Hepatocyte (in vitro differentiated cells): ENCODE measurements around the gene DDN. TPM values are rescaled to one million over a fixed set of nuclear protein-coding genes. Genes with fewer than 3 reads are reported as not detected.

Source experiments
- DNase-seq: peaks from one replicate; pipeline ENCODE4 v3.0.0-alpha.2; 2016; ENCODE audit warnings: low spot score
- H2AFZ ChIP-seq: fragments of 200-600 bp; sonication (generic); 2 replicates; pipeline ENCODE4 v1.6.0; 2016; ENCODE audit warnings: antibody characterized with exemption, mild to moderate bottlenecking
- H3K27ac ChIP-seq: fragments of 200-600 bp; sonication (generic); 2 replicates; pipeline ENCODE4 v1.5.1; 2016; ENCODE audit warnings: mild to moderate bottlenecking
- H3K27me3 ChIP-seq: fragments of 200-600 bp; sonication (generic); 2 replicates; pipeline ENCODE4 v1.6.1; 2016
- H3K36me3 ChIP-seq: fragments of 200-600 bp; sonication (generic); replicated peaks from 2 replicates; pipeline ENCODE4 v1.5.1; 2016; ENCODE audit warnings: low read depth; ENCODE audit not compliant: insufficient read depth
- H3K4me1 ChIP-seq: fragments of 200-600 bp; sonication (generic); 2 replicates; pipeline ENCODE4 v1.5.1; 2016; ENCODE audit warnings: mild to moderate bottlenecking, moderate library complexity; ENCODE audit not compliant: insufficient read depth
- H3K4me2 ChIP-seq: fragments of 200-600 bp; sonication (generic); 2 replicates; pipeline ENCODE4 v1.6.0; 2016
- H3K4me3 ChIP-seq: fragments of 200-600 bp; sonication (generic); 2 replicates; pipeline ENCODE4 v1.5.1; 2016; ENCODE audit warnings: mild to moderate bottlenecking
- H3K79me2 ChIP-seq: fragments of 200-600 bp; sonication (generic); 2 replicates; pipeline ENCODE4 v1.6.0; 2017; ENCODE audit warnings: mild to moderate bottlenecking
- H3K9me2 ChIP-seq: fragments of 200-600 bp; sonication (generic); replicated peaks from 2 replicates; pipeline ENCODE4 v1.6.0; 2017; ENCODE audit warnings: mild to moderate bottlenecking; ENCODE audit not compliant: insufficient read depth
- H3K9me3 ChIP-seq: fragments of 200-600 bp; sonication (generic); 2 replicates; pipeline ENCODE4 v1.5.1; 2016; ENCODE audit warnings: low read depth, mild to moderate bottlenecking
- H4K20me1 ChIP-seq: fragments of 200-600 bp; sonication (generic); 2 replicates; pipeline ENCODE4 v1.6.0; 2016; ENCODE audit warnings: mild to moderate bottlenecking; ENCODE audit not compliant: insufficient read depth, poor library complexity, severe bottlenecking
- CTCF ChIP-seq: fragments of 200-600 bp; sonication (generic); IDR thresholded peaks from 2 replicates; pipeline ENCODE4 v1.5.1; 2016; ENCODE audit warnings: antibody characterized with exemption, mild to moderate bottlenecking; ENCODE audit not compliant: poor library complexity
- EZH2 ChIP-seq: fragments of 200-600 bp; sonication (generic); IDR thresholded peaks from 2 replicates; pipeline ENCODE4 v1.6.1; 2016; ENCODE audit warnings: antibody characterized with exemption, mild to moderate bottlenecking, borderline replicate concordance
- EZH2phosphoT487 ChIP-seq: fragments of 200-600 bp; sonication (generic); IDR thresholded peaks from one replicate; pipeline ENCODE4 v1.6.1; 2018; ENCODE audit warnings: antibody characterized with exemption, mild to moderate bottlenecking, low read depth, moderate library complexity; ENCODE audit not compliant: unreplicated experiment, severe bottlenecking
- WGBS: methylation state at CpG from one replicate; pipeline ENCODE4 v1.1.6; 2016; ENCODE audit warnings: low lambda C conversion rate; ENCODE audit errors: missing lambda C conversion rate; 5-methylcytosine and 5-hydroxymethylcytosine counted together
- polyA plus RNA-seq: library from polyadenylated mRNA; unstranded; fragments of >200 nt; fragmentation: Nextera tagmentation; extraction: Ambion mirVana; gene quantifications from 2 replicates; pipeline ENCODE4 v1.2.1, GENCODE V29; 2016
- total RNA-seq: library from RNA; depleted of rRNA; stranded (reverse); fragments of >200 nt; gene quantifications from 2 replicates; pipeline ENCODE4 v1.2.3, GENCODE V29; 2014

The DDN gene
- total and polyA plus RNA-seq, 2 experiments from 2014 or later = 0.10 TPM; not detected in 1

- Histone ChIP-seq H3K36me3 (no peaks in the 10 kb centered on the region), H3K9me2 (no peaks in the 10 kb centered on the region), H3K27ac (peak overlapping the region; percentile 98), H2AFZ (peak overlapping the region; percentile 63), H3K4me3 (peak overlapping the region; percentile 47), H3K9me3 (no peaks in the 10 kb centered on the region), H3K27me3 (no peaks in the 10 kb centered on the region), H3K79me2 (peaks cover 20% of the 10 kb centered on the region), H3K4me2 (peak overlapping the region; percentile 87), H4K20me1 (no peaks in the 10 kb centered on the region), H3K4me1 (peaks cover 16% of the 10 kb centered on the region)
- TF ChIP-seq EZH2phosphoT487 (no peak), EZH2 (no peak), CTCF (no peak)
- peak; percentile 52 for DNase-seq
- 10% methylated on average over 8 of the region's 8 CpGs for WGBS
Observed at GRCh38 chr12:49017891-49018260, 18.7 kb upstream of the DDN start.

GRCh38 chr12:49015196-49015595 is 16.0 kb upstream of the DDN start:
- TF ChIP-seq EZH2 = no peak
- TF ChIP-seq CTCF = no peak
- no peak for TF ChIP-seq EZH2phosphoT487
- H3K27me3 ChIP-seq = no peaks in the 10 kb centered on the region
- no peak overlapping the region for H2AFZ ChIP-seq
- no peak overlapping the region for H3K4me3 ChIP-seq
- no peaks in the 10 kb centered on the region for H3K9me2 ChIP-seq
- no peak for DNase-seq
- peaks cover 16% of the 10 kb centered on the region for H3K4me1 ChIP-seq
- no peaks in the 10 kb centered on the region for H3K9me3 ChIP-seq
- H4K20me1 ChIP-seq = no peaks in the 10 kb centered on the region
- no peaks in the 10 kb centered on the region for H3K36me3 ChIP-seq
- 88% methylated on average over 1 of the region's 1 CpG for WGBS
- H3K27ac ChIP-seq = no peak overlapping the region
- H3K4me2 ChIP-seq = no peak overlapping the region
- peaks cover 20% of the 10 kb centered on the region for H3K79me2 ChIP-seq

- no peaks in the 10 kb centered on the region for H3K9me2 ChIP-seq
Observed at GRCh38 chr12:49014547-49014946, 15.4 kb upstream of the DDN start.

More at GRCh38 chr12:49014547-49014946, 15.4 kb upstream of the DDN start:
- H4K20me1 ChIP-seq = no peaks in the 10 kb centered on the region
- TF ChIP-seq CTCF (peak; percentile 12), EZH2phosphoT487 (no peak)
- H3K4me3 ChIP-seq = no peak overlapping the region
- H3K4me2 ChIP-seq = no peak overlapping the region
- H3K27me3 ChIP-seq = no peaks in the 10 kb centered on the region
- no peak for DNase-seq
- H2AFZ ChIP-seq = no peak overlapping the region
- 62% methylated on average over 1 of the region's 1 CpG for WGBS
- H3K4me1 ChIP-seq = peaks cover 13% of the 10 kb centered on the region
- no peaks in the 10 kb centered on the region for H3K36me3 ChIP-seq
- H3K9me3 ChIP-seq = no peaks in the 10 kb centered on the region
- H3K79me2 ChIP-seq = peaks cover 20% of the 10 kb centered on the region
- no peak overlapping the region for H3K27ac ChIP-seq
